Activated CD8-positive, alpha-beta memory T cell treated with anti-CD3 and anti-CD28 coated beads for 1 hour (primary cell): ENCODE results near the gene ABHD12.
"Not testable (repeated sequence)": the region's sequence is repeated elsewhere in the genome, so short reads cannot be mapped to it uniquely, and the experiment has no call there.

Experiments
- DNase-seq, 2 donors: peaks; one replicate each; pipeline ENCODE4 v3.0.0-alpha.2; 2020; ENCODE audit warnings: low read depth in 1 of 2; ENCODE audit errors: extremely low read depth in 1 of 2

Gene ABHD12

GRCh38 chr20:25324412-25324811 lies 66.2 kb downstream of the ABHD12 start:
- DNase-seq = no peak

GRCh38 chr20:25323496-25324246 lies 67.0 kb downstream of the ABHD12 start:
- no peak for DNase-seq

GRCh38 chr20:25321991-25322390 lies 68.6 kb downstream of the ABHD12 start:
- DNase-seq = no peak

GRCh38 chr20:25321262-25321831 lies 69.3 kb downstream of the ABHD12 start:
- no peak for DNase-seq

- no peak for DNase-seq
These were observed 70.4 kb downstream of the ABHD12 start for GRCh38 chr20:25320035-25320800.

GRCh38 chr20:25319241-25320034 lies 71.2 kb downstream of the ABHD12 start:
- DNase-seq = no peak

- DNase-seq = no peak
These were observed 72.0 kb downstream of the ABHD12 start for GRCh38 chr20:25318471-25319240.

GRCh38 chr20:25317351-25318075 lies 73.1 kb downstream of the ABHD12 start:
- no peak for DNase-seq

GRCh38 chr20:25316506-25317190 lies 74.0 kb downstream of the ABHD12 start:
- DNase-seq = no peak

GRCh38 chr20:25315418-25316210 lies 75.0 kb downstream of the ABHD12 start:
- DNase-seq = no peak

- no peak for DNase-seq
These were observed 75.9 kb downstream of the ABHD12 start for GRCh38 chr20:25314497-25315417.

- DNase-seq = no peak
These were observed 77.0 kb downstream of the ABHD12 start for GRCh38 chr20:25313593-25313992.

GRCh38 chr20:25312716-25313115 lies 77.9 kb downstream of the ABHD12 start:
- DNase-seq = not testable (repeated sequence)

- DNase-seq = no peak
These were observed 79.5 kb downstream of the ABHD12 start for GRCh38 chr20:25310921-25311728.

- peak in 1 of 2 donors; percentile 15 for DNase-seq
These were observed 80.2 kb downstream of the ABHD12 start for GRCh38 chr20:25310268-25310920.
